Measurements from ENCODE around the gene KRT32. TPM values are rescaled to one million over a fixed set of nuclear protein-coding genes. Genes with fewer than 3 reads are reported as not detected.
A peak's percentile ranks its signal among the peaks of the same experiment; 100 is the strongest.
"Not testable (repeated sequence)": the region's sequence is repeated elsewhere in the genome, so short reads cannot be mapped to it uniquely, and the experiment has no call there.

Gene KRT32
- total and polyA plus RNA-seq, 2 experiments from 2014 or later = not detected

DNA sequence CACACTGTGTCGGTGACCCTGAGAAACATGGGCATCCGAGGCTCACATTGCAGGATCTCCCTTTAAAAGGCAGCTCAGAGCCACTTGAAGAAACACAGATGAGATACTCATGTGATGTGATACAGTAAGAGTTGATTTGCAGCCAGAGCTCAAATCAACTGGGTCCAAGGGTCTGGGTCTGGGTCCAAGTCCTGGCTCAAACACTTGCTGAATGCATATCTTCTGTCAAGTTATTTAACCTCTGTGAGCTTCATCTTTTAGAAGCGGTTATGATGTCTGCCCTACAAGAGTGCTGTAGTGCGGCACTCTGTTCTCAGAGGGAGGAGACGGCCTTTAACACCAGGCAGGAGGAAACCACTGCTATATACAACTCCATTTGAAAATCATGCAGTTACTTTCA is 32.8 kb downstream of the KRT32 start:
- in situ Hi-C loops (cut with MboI) = no loop called here
- no peak overlapping the region for H2AFZ ChIP-seq
- no peaks in the 10 kb centered on the region for H3K9me2 ChIP-seq (ENCODE audit: insufficient read depth)
- H3K79me2 ChIP-seq (ENCODE audit: insufficient read depth) = no peaks in the 10 kb centered on the region
- H3K4me2 ChIP-seq (ENCODE audit: unreplicated experiment) = no peak overlapping the region
- no peak for DNase-seq
- no peaks in the 10 kb centered on the region for H4K20me1 ChIP-seq (ENCODE audit: insufficient read depth)
- H3K27me3 ChIP-seq (replicated peaks; ENCODE audit: insufficient read depth) = peaks cover under 1% of the 10 kb centered on the region; the same call in 1 of the 2 replicates
- no peaks in the 10 kb centered on the region for H3F3A ChIP-seq (ENCODE audit: insufficient read depth)
- TF ChIP-seq EZH2 (IDR thresholded peaks at IDR 0.05; ENCODE audit: insufficient read depth, poor library complexity, severe bottlenecking) (no peak), EZH2phosphoT487 (IDR thresholded peaks at IDR 0.05; ENCODE audit: insufficient read depth, low read depth) (no peak)
- H3K9ac ChIP-seq = no peak overlapping the region
- H3K27ac ChIP-seq = no peak overlapping the region
- H3K4me3 ChIP-seq = no peak overlapping the region
- 64 to 69% methylated on average over 5 of the region's 5 CpGs for WGBS, 2 experiments (ENCODE audit: low coverage in 1 of 2, low lambda C conversion rate in 2 of 2, missing lambda C conversion rate in 2 of 2)
- H3K4me1 ChIP-seq (ENCODE audit: insufficient read depth) = no peaks in the 10 kb centered on the region
- no peaks in the 10 kb centered on the region for H3K9me3 ChIP-seq (ENCODE audit: low read depth)
- H3K36me3 ChIP-seq (ENCODE audit: low read depth) = no peaks in the 10 kb centered on the region

DNA sequence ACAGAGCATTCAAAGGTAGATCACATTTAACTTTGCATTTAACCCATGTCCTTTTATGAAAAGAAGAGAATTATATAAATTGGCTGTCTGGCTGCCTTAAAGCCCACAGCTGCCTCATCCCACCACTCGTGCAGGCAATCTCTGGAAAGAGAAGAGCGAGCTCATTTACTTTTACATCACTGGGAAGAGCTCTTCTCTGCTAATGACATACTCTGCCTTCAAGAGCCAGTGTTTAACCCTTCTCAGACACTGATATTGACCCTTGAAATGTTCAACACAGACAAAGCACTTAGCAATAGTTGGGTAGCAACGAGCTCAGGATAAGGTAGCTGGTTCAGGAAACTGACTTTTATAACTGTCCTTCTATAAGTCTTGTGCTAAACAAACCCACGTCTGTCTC is 33.2 kb downstream of the KRT32 start:
- Histone ChIP-seq H4K20me1 (ENCODE audit: insufficient read depth) (no peaks in the 10 kb centered on the region), H3K79me2 (ENCODE audit: insufficient read depth) (no peaks in the 10 kb centered on the region), H3K9me3 (ENCODE audit: low read depth) (no peaks in the 10 kb centered on the region), H3K27me3 (replicated peaks; ENCODE audit: insufficient read depth) (no peaks in the 10 kb centered on the region), H3K4me1 (ENCODE audit: insufficient read depth) (no peaks in the 10 kb centered on the region), H2AFZ (no peak overlapping the region), H3F3A (ENCODE audit: insufficient read depth) (no peaks in the 10 kb centered on the region), H3K9ac (no peak overlapping the region), H3K4me2 (ENCODE audit: unreplicated experiment) (no peak overlapping the region), H3K27ac (no peak overlapping the region), H3K4me3 (no peak overlapping the region), H3K36me3 (ENCODE audit: low read depth) (no peaks in the 10 kb centered on the region), H3K9me2 (ENCODE audit: insufficient read depth) (no peaks in the 10 kb centered on the region)
- WGBS, 2 experiments (ENCODE audit: low coverage in 1 of 2, low lambda C conversion rate in 2 of 2, missing lambda C conversion rate in 2 of 2) = 62 to 71% methylated on average over 4 of the region's 4 CpGs
- in situ Hi-C loops (cut with MboI) = no loop called here
- no peak for DNase-seq
- TF ChIP-seq EZH2phosphoT487 (IDR thresholded peaks at IDR 0.05; ENCODE audit: insufficient read depth, low read depth) (no peak), EZH2 (IDR thresholded peaks at IDR 0.05; ENCODE audit: insufficient read depth, poor library complexity, severe bottlenecking) (no peak)

DNA sequence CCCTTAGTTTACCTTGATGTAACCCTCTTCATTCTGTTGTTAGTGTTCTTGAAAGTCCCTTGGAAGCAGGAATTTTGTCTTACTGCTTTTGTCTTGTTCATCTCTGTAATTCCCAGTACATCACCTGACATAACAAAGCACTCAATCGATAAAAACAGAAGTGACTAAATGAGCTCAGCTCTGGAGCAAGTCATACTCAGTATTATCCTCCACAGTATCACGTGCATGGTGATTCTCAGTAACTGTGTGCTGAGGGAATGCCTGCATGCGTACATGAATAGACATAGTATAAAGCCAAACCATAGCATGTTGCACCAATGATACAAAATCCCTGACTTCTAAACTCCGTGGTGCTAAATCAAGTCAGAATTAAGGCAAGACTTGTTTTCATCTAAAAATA is 33.6 kb downstream of the KRT32 start:
- H3K79me2 ChIP-seq (ENCODE audit: insufficient read depth) = no peaks in the 10 kb centered on the region
- no peaks in the 10 kb centered on the region for H3K36me3 ChIP-seq (ENCODE audit: low read depth)
- H3K4me3 ChIP-seq = no peak overlapping the region
- no peaks in the 10 kb centered on the region for H3K4me1 ChIP-seq (ENCODE audit: insufficient read depth)
- no peak overlapping the region for H3K9ac ChIP-seq
- H4K20me1 ChIP-seq (ENCODE audit: insufficient read depth) = no peaks in the 10 kb centered on the region
- no peak overlapping the region for H3K4me2 ChIP-seq (ENCODE audit: unreplicated experiment)
- no peaks in the 10 kb centered on the region for H3K9me2 ChIP-seq (ENCODE audit: insufficient read depth)
- 57 to 59% methylated on average over 4 of the region's 4 CpGs for WGBS, 2 experiments (ENCODE audit: low coverage in 1 of 2, low lambda C conversion rate in 2 of 2, missing lambda C conversion rate in 2 of 2)
- TF ChIP-seq EZH2 (IDR thresholded peaks at IDR 0.05; ENCODE audit: insufficient read depth, poor library complexity, severe bottlenecking) (no peak), EZH2phosphoT487 (IDR thresholded peaks at IDR 0.05; ENCODE audit: insufficient read depth, low read depth) (no peak)
- H3F3A ChIP-seq (ENCODE audit: insufficient read depth) = no peaks in the 10 kb centered on the region
- in situ Hi-C loops (cut with MboI) = no loop called here
- H3K27ac ChIP-seq = no peak overlapping the region
- H3K9me3 ChIP-seq (ENCODE audit: low read depth) = no peaks in the 10 kb centered on the region
- no peak for DNase-seq
- no peak overlapping the region for H2AFZ ChIP-seq
- no peaks in the 10 kb centered on the region for H3K27me3 ChIP-seq (replicated peaks; ENCODE audit: insufficient read depth)

DNA sequence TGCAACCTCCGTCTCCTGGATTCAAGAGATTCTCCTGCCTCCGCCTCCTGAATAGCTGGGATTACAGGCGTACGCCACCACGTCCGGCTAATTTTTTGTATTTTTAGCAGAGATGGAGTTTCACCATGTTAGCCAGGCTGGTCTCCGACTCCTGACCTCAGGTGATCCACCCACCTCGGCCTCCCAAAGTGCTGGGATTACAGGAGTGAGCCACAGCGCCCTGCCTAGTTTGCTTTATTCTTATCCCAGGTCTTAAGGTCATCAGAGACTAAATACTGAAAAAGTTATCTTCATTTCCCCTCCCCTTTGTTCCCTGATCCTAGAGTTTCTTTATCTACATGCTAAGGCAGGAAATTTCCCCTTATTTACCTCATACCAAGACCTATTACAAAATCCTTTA is 36.8 kb downstream of the KRT32 start:
- H3K27ac ChIP-seq; in situ Hi-C loops (cut with MboI); H3K4me1 ChIP-seq (ENCODE audit: insufficient read depth); DNase-seq; H3K9ac ChIP-seq; H2AFZ ChIP-seq; H3K36me3 ChIP-seq (ENCODE audit: low read depth); H3K79me2 ChIP-seq (ENCODE audit: insufficient read depth); H3K9me3 ChIP-seq (ENCODE audit: low read depth); H3K27me3 ChIP-seq (replicated peaks; ENCODE audit: insufficient read depth); H3K4me3 ChIP-seq; H4K20me1 ChIP-seq (ENCODE audit: insufficient read depth); H3K4me2 ChIP-seq (ENCODE audit: unreplicated experiment); H3K9me2 ChIP-seq (ENCODE audit: insufficient read depth); H3F3A ChIP-seq (ENCODE audit: insufficient read depth): not testable (repeated sequence)
- WGBS, 2 experiments (ENCODE audit: low coverage in 1 of 2, low lambda C conversion rate in 2 of 2, missing lambda C conversion rate in 2 of 2) = 81 to 85% methylated on average over 9 of the region's 9 CpGs

DNA sequence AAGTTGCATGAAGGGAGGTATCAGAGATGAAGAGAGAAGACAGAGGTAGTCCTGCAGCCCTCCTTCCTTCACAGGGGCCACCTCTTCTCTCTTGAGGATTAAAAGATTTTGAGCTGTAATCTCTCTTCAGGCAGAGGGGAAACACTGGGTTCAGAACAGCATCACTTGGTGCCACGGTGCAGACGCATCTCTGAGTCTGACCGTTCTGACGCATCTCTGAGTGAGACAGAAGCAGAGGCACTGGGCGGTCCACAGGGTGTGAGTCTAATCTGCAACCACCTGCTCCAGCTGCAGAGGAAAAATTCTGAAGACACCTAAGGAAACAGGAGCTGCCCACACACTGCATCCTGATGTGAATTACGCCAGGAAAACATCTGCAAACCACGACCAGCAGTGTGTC is 37.5 kb downstream of the KRT32 start:
- Histone ChIP-seq H3K4me2 (ENCODE audit: unreplicated experiment) (no peak overlapping the region), H3F3A (ENCODE audit: insufficient read depth) (no peaks in the 10 kb centered on the region), H3K79me2 (ENCODE audit: insufficient read depth) (no peaks in the 10 kb centered on the region), H3K27me3 (replicated peaks; ENCODE audit: insufficient read depth) (no peaks in the 10 kb centered on the region), H3K36me3 (ENCODE audit: low read depth) (no peaks in the 10 kb centered on the region), H3K9me2 (ENCODE audit: insufficient read depth) (no peaks in the 10 kb centered on the region), H3K27ac (no peak overlapping the region), H3K9ac (no peak overlapping the region), H3K4me3 (no peak overlapping the region), H3K9me3 (ENCODE audit: low read depth) (no peaks in the 10 kb centered on the region), H3K4me1 (ENCODE audit: insufficient read depth) (no peaks in the 10 kb centered on the region), H2AFZ (no peak overlapping the region), H4K20me1 (ENCODE audit: insufficient read depth) (no peaks in the 10 kb centered on the region)
- WGBS, 2 experiments (ENCODE audit: low coverage in 1 of 2, low lambda C conversion rate in 2 of 2, missing lambda C conversion rate in 2 of 2) = 51 to 56% methylated on average over 7 of the region's 7 CpGs
- DNase-seq = peak; percentile 52
- TF ChIP-seq EZH2phosphoT487 (IDR thresholded peaks at IDR 0.05; ENCODE audit: insufficient read depth, low read depth) = no peak
- no peak for TF ChIP-seq EZH2 (IDR thresholded peaks at IDR 0.05; ENCODE audit: insufficient read depth, poor library complexity, severe bottlenecking)
- in situ Hi-C loops (cut with MboI) = no loop called here

Data from GM23248 (cell line).